Endothelial cell of umbilical vein (primary cell): ENCODE results near the gene KLHL34.

Experiments
- GATA2 ChIP-seq: IDR thresholded peaks from 2 replicates; pipeline ENCODE4 v1.7.0; 2011; ENCODE audit warnings: low read depth, mild to moderate bottlenecking, moderate library complexity, mixed read lengths, low read length; ENCODE audit not compliant: insufficient read length, insufficient read depth
- POLR2A ChIP-seq: IDR thresholded peaks from 2 replicates; pipeline ENCODE4 v1.6.1; 2012; ENCODE audit warnings: low read depth, mild to moderate bottlenecking, control low read depth, low read length
- TF ChIP-seq, protein P1 (sequence below), 2 donors: IDR thresholded peaks; 1 replicate in 1 of 2; 2 replicates in 1 of 2; pipeline ENCODE4 v1.5.1; 2011; ENCODE audit warnings: low read length in 2 of 2, mild to moderate bottlenecking in 2 of 2, moderate library complexity in 2 of 2, control low read depth in 1 of 2, inconsistent platforms in 1 of 2, low read depth in 1 of 2; ENCODE audit not compliant: insufficient read depth in 1 of 2; ENCODE audit errors: extremely low read depth in 1 of 2

DNA sequence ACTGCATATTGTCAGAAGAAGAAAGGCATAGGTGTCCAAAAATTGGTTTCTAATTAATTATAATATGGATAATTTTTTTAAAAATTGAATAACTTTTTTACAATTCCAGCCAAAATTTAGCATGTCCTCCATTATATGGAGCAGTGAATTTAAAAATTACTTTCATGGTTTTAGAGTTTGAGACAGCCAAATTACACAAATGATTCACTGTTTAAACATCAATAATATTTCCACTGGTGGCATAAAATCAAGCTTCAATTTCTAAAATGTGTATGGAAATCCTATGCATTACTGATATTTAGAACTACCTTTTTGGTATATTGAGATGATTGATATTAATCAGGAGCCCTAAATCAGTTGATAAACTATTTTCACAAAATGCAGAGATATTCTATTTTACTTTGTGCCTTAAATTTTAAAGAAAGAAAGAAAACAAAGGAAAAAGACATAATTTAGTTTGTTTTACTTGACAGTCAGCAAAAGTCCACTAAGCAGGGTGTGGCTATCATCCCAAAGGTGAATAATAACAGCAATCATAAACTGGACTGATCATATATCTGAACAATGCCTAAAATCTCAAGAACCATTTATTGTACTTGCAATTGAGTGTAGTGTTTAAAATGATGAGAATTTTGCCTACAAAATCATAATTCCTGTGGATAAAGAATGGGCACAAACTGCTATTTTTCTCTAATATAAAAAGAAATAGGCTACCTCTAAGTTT lies 34.2 kb downstream of the KLHL34 start:
- TF ChIP-seq, protein P1, sequence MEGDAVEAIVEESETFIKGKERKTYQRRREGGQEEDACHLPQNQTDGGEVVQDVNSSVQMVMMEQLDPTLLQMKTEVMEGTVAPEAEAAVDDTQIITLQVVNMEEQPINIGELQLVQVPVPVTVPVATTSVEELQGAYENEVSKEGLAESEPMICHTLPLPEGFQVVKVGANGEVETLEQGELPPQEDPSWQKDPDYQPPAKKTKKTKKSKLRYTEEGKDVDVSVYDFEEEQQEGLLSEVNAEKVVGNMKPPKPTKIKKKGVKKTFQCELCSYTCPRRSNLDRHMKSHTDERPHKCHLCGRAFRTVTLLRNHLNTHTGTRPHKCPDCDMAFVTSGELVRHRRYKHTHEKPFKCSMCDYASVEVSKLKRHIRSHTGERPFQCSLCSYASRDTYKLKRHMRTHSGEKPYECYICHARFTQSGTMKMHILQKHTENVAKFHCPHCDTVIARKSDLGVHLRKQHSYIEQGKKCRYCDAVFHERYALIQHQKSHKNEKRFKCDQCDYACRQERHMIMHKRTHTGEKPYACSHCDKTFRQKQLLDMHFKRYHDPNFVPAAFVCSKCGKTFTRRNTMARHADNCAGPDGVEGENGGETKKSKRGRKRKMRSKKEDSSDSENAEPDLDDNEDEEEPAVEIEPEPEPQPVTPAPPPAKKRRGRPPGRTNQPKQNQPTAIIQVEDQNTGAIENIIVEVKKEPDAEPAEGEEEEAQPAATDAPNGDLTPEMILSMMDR (IDR thresholded peaks at IDR 0.05; ENCODE audit: extremely low read depth in 1 of 2, insufficient read depth in 1 of 2, low read depth in 1 of 2, low read length in 2 of 2), result no peak
- TF ChIP-seq GATA2 (no peak), POLR2A (no peak)
